GM21529 (cell line): ENCODE measurements around the gene USP25.

Source experiments
- ATAC-seq: cut with Tn5 transposase; IDR thresholded peaks from one replicate; pipeline ENCODE4 v1.9.1; 2021; ENCODE audit not compliant: unreplicated experiment

The USP25 gene

GRCh38 chr21:15809065-15809464 is 79.3 kb downstream of the USP25 start:
- ATAC-seq: no peak

GRCh38 chr21:15809818-15810217 is 80.0 kb downstream of the USP25 start:
- no peak for ATAC-seq

- ATAC-seq: no peak
Observed at GRCh38 chr21:15815285-15815684, 85.5 kb downstream of the USP25 start.

- ATAC-seq: no peak
Observed at GRCh38 chr21:15820327-15820726, 90.5 kb downstream of the USP25 start.

GRCh38 chr21:15820852-15821379 is 91.1 kb downstream of the USP25 start:
- ATAC-seq: no peak

- no peak for ATAC-seq
Observed at GRCh38 chr21:15823486-15824150, 93.8 kb downstream of the USP25 start.

GRCh38 chr21:15825700-15826099 is 95.9 kb downstream of the USP25 start:
- no peak for ATAC-seq

- ATAC-seq: no peak
Observed at GRCh38 chr21:15826147-15826780, 96.5 kb downstream of the USP25 start.

GRCh38 chr21:15826908-15827601 is 97.3 kb downstream of the USP25 start:
- no peak for ATAC-seq

GRCh38 chr21:15831497-15831896 is 101.7 kb downstream of the USP25 start:
- no peak for ATAC-seq

- no peak for ATAC-seq
Observed at GRCh38 chr21:15837645-15838044, 107.9 kb downstream of the USP25 start.

GRCh38 chr21:15839026-15839425 is 109.2 kb downstream of the USP25 start:
- no peak for ATAC-seq

- no peak for ATAC-seq
Observed at GRCh38 chr21:15839601-15840000, 109.8 kb downstream of the USP25 start.

GRCh38 chr21:15840406-15840805 is 110.6 kb downstream of the USP25 start:
- no peak for ATAC-seq

GRCh38 chr21:15841856-15842564 is 112.2 kb downstream of the USP25 start:
- ATAC-seq: no peak

- ATAC-seq: no peak
Observed at GRCh38 chr21:15842565-15842880, 112.7 kb downstream of the USP25 start.

GRCh38 chr21:15843766-15844165 is 114.0 kb downstream of the USP25 start:
- ATAC-seq: no peak

GRCh38 chr21:15848634-15849560 is 119.1 kb downstream of the USP25 start:
- no peak for ATAC-seq

GRCh38 chr21:15849927-15850326 is 120.1 kb downstream of the USP25 start:
- ATAC-seq: no peak

GRCh38 chr21:15850645-15851044 is 120.9 kb downstream of the USP25 start:
- no peak for ATAC-seq
